CD4-positive, alpha-beta T cell treated with Interleukin-21 for 1 hour (primary cell): ENCODE results near the gene PLEKHS1.
A peak's percentile ranks its signal among the peaks of the same experiment; 100 is the strongest.

ENCODE experiments used
- DNase-seq: peaks from one replicate; pipeline ENCODE4 v3.0.0-alpha.2; 2020

PLEKHS1 gene

GRCh38 chr10:113751181-113751732 lies at the start of gene PLEKHS1:
TSS of gene PLEKHS1 (plus strand) at chr10:113751682. CDS start at chr10:113755278, 3,596 bp downstream.
- no peak for DNase-seq

- peak; percentile 24 for DNase-seq
Measured at GRCh38 chr10:113704637-113705343, 46.7 kb upstream of the PLEKHS1 start.

GRCh38 chr10:113705344-113705652 lies 46.2 kb upstream of the PLEKHS1 start:
- DNase-seq = no peak

- no peak for DNase-seq
Measured at GRCh38 chr10:113706623-113707022, 44.9 kb upstream of the PLEKHS1 start.

GRCh38 chr10:113708640-113709039 lies 42.8 kb upstream of the PLEKHS1 start:
- DNase-seq = no peak

GRCh38 chr10:113709221-113709838 lies 42.2 kb upstream of the PLEKHS1 start:
- no peak for DNase-seq

GRCh38 chr10:113711142-113711541 lies 40.3 kb upstream of the PLEKHS1 start:
- no peak for DNase-seq

- no peak for DNase-seq
Measured at GRCh38 chr10:113712024-113712423, 39.5 kb upstream of the PLEKHS1 start.

GRCh38 chr10:113712755-113713639 lies 38.5 kb upstream of the PLEKHS1 start:
- no peak for DNase-seq

GRCh38 chr10:113713640-113713982 lies 37.9 kb upstream of the PLEKHS1 start:
- no peak for DNase-seq

- DNase-seq = no peak
Measured at GRCh38 chr10:113716109-113716910, 35.2 kb upstream of the PLEKHS1 start.

- DNase-seq = no peak
Measured at GRCh38 chr10:113718969-113719822, 32.3 kb upstream of the PLEKHS1 start.

GRCh38 chr10:113720386-113720785 lies 31.1 kb upstream of the PLEKHS1 start:
- no peak for DNase-seq

GRCh38 chr10:113732160-113732881 lies 19.2 kb upstream of the PLEKHS1 start:
- no peak for DNase-seq

GRCh38 chr10:113732966-113733365 lies 18.5 kb upstream of the PLEKHS1 start:
- DNase-seq = no peak

- no peak for DNase-seq
Measured at GRCh38 chr10:113733635-113734034, 17.8 kb upstream of the PLEKHS1 start.

GRCh38 chr10:113735913-113736312 lies 15.6 kb upstream of the PLEKHS1 start:
- no peak for DNase-seq

GRCh38 chr10:113736576-113736975 lies 14.9 kb upstream of the PLEKHS1 start:
- no peak for DNase-seq

GRCh38 chr10:113739031-113739430 lies 12.5 kb upstream of the PLEKHS1 start:
- no peak for DNase-seq

- no peak for DNase-seq
Measured at GRCh38 chr10:113739577-113739976, 11.9 kb upstream of the PLEKHS1 start.

GRCh38 chr10:113740850-113741249 lies 10.6 kb upstream of the PLEKHS1 start:
- DNase-seq = no peak
